AG04450 (cell line): ENCODE data around the gene OTUD5. TPM values are rescaled to one million over a fixed set of nuclear protein-coding genes. Genes with fewer than 3 reads are reported as not detected.

ENCODE experiments used
- CTCF ChIA-PET: fragments of 300-600, 350-600 bp; formaldehyde crosslinking; extraction: SDS; loops from one replicate; lab custom pipeline; 2022; ENCODE audit warnings: antibody characterized with exemption, inconsistent platforms; lab: Charles Lee
- POLR2A ChIA-PET: fragments of 350-600 bp; formaldehyde crosslinking; extraction: SDS; loops from one replicate; lab custom pipeline; 2021; ENCODE audit warnings: antibody characterized with exemption, inconsistent platforms; lab: Yijun Ruan, JAX
- DNase-seq: peaks from one replicate; pipeline ENCODE4 v3.0.0-alpha.2; 2011; ENCODE audit warnings: low read depth, low spot score
- H3K27ac ChIP-seq: one replicate; pipeline ENCODE4 v1.5.1; 2012; ENCODE audit warnings: low read depth, low read length, control low read depth
- H3K27me3 ChIP-seq: one replicate; pipeline ENCODE4 v1.6.0; 2012; ENCODE audit warnings: low read length; ENCODE audit not compliant: control insufficient read depth, insufficient read depth
- H3K4me3 ChIP-seq: 2 replicates; pipeline ENCODE4 v1.5.1; 2011; ENCODE audit warnings: mild to moderate bottlenecking, low read depth, low read length, control low read depth
- H3K9me3 ChIP-seq: 2 replicates; pipeline ENCODE4 v1.5.1; 2012; ENCODE audit warnings: low read length; ENCODE audit not compliant: control insufficient read depth, insufficient read depth
- CTCF ChIP-seq: IDR thresholded peaks from 2 replicates; pipeline ENCODE4 v1.5.1; 2011; ENCODE audit warnings: low read depth, low read length, control low read depth, inconsistent platforms
- polyA plus RNA-seq: library from polyadenylated mRNA; depleted of rRNA; stranded (reverse); fragments of >200 nt; gene quantifications from 2 replicates; pipeline ENCODE4 v1.2.3, GENCODE V29; 2011

OTUD5 gene
- polyA plus RNA-seq, 1 experiment, result 52.0 TPM

- ChIA-PET POLR2A (no interaction called here), CTCF (no interaction called here)
These were observed 14.5 kb downstream of the OTUD5 start for GRCh38 chrX:48942895-48943294.

DNA sequence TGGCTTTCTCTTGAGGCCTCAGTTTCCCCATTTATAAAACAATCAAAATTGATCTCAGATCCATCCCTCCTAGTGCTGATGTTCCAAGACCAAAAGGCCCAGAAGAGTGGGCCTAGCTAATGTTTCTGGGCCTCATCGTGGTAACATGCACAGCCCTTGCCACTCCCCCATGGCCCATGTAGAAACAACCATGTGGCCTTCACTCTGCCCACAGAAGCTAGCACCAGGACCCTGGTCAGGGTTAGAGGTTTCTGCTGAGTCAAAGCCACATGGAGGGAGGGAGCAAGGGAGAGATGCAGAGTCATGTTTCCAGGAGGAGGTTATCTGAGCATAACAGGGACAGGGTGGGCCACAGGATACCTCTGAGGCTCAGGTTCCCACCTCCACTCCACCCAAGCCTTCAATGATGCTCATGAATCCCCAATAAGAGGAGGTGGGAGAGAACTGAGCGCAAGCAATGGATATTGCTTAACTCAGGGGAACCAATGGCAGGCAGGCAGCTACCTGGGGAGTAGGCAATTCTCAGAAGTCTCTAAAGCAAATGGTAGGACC lies 16.9 kb downstream of the OTUD5 start:
- Histone ChIP-seq H3K9me3 (no peaks in the 10 kb centered on the region), H3K4me3 (no peak overlapping the region), H3K27me3 (no peaks in the 10 kb centered on the region), H3K27ac (no peak overlapping the region)
- ChIA-PET POLR2A (no interaction called here), CTCF (no interaction called here)
- DNase-seq, result no peak
- no peak for TF ChIP-seq CTCF

More at GRCh38 chrX:48942895-48943294, 14.5 kb downstream of the OTUD5 start:
- DNase-seq, result no peak
- Histone ChIP-seq H3K9me3 (no peaks in the 10 kb centered on the region), H3K27ac (no peak overlapping the region), H3K4me3 (no peak overlapping the region), H3K27me3 (no peaks in the 10 kb centered on the region)
- no peak for TF ChIP-seq CTCF

GRCh38 chrX:48939524-48940228 lies 17.7 kb downstream of the OTUD5 start:
- POLR2A ChIA-PET, result no interaction called here
- Histone ChIP-seq H3K27ac (no peak overlapping the region), H3K27me3 (no peaks in the 10 kb centered on the region), H3K4me3 (no peak overlapping the region), H3K9me3 (no peaks in the 10 kb centered on the region)
- CTCF ChIA-PET, result no interaction called here
- TF ChIP-seq CTCF, result no peak
- DNase-seq, result no peak

DNA sequence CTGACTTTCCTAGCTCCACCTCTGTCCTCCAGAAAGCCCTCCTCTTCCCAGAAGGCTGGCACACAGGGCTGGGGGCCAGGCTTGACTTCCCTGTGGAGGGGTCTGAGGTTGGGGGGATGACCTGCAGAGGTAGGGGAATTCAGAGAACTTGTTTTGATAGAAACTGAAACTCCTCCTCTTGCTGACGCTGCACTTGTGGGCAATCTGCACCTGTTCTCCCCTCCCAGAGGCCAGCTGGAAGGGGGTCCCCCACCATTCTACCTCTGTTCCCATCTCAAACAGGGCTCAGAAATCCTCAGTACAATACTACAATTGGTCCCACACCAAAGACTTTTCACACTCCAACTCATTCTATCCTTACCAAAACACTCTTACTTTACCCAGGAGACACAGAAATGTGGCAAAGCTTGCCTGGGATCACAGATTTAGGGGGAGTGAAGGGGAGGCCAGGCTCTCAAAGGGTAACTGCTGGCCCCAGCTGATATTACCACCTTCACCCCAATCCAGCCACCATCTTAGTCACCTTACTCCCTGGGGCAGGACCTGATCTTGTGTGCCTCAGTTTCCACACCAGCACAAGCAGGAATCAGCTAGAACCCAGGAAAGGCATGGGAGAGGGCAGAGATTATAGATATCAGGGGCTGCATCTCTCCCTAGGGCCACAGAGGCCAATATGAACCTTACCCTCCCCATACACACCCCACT lies 18.5 kb downstream of the OTUD5 start:
- no peak overlapping the region for H3K27ac ChIP-seq
- H3K27me3 ChIP-seq, result no peaks in the 10 kb centered on the region
- TF ChIP-seq CTCF, result no peak
- H3K4me3 ChIP-seq, result no peak overlapping the region
- ChIA-PET POLR2A (interaction anchor here (0.6 kb wide), 2 partner anchors 27 to 202 kb away, joined by 3 read pairs; no protein-coding TSS in a partner anchor), CTCF (no interaction called here)
- H3K9me3 ChIP-seq, result no peaks in the 10 kb centered on the region
- DNase-seq, result no peak
